IPS-18a (cell line): ENCODE results near the gene MRPL19.
A peak's percentile ranks its signal among the peaks of the same experiment; 100 is the strongest.
"Not testable (repeated sequence)": the region's sequence is repeated elsewhere in the genome, so short reads cannot be mapped to it uniquely, and the experiment has no call there.

Source experiments
- H3K27ac ChIP-seq: one replicate; pipeline ENCODE4 v1.5.1; 2013; ENCODE audit warnings: low read length
- H3K27me3 ChIP-seq: one replicate; pipeline ENCODE4 v1.6.1; 2013; ENCODE audit warnings: mild to moderate bottlenecking, low read length; ENCODE audit not compliant: control insufficient read depth, insufficient read depth
- H3K36me3 ChIP-seq: one replicate; pipeline ENCODE4 v1.6.1; 2013; ENCODE audit warnings: low read depth, low read length; ENCODE audit not compliant: control insufficient read depth
- H3K4me1 ChIP-seq: one replicate; pipeline ENCODE4 v1.6.1; 2013; ENCODE audit warnings: low read depth, low read length; ENCODE audit not compliant: control insufficient read depth
- H3K4me3 ChIP-seq: one replicate; pipeline ENCODE4 v1.5.1; 2013; ENCODE audit warnings: low read length
- H3K9ac ChIP-seq: one replicate; pipeline ENCODE4 v1.6.1; 2013; ENCODE audit warnings: mild to moderate bottlenecking, low read length, moderate library complexity
- H3K9me3 ChIP-seq: one replicate; pipeline ENCODE4 v1.6.1; 2013; ENCODE audit warnings: low read depth, low read length; ENCODE audit not compliant: control insufficient read depth

MRPL19 gene

GRCh38 chr2:75679556-75679955 is 33.0 kb downstream of the MRPL19 start:
- Histone ChIP-seq H3K4me1 (no peaks in the 10 kb centered on the region), H3K27ac (no peak overlapping the region), H3K9me3 (no peaks in the 10 kb centered on the region), H3K4me3 (no peak overlapping the region), H3K27me3 (no peaks in the 10 kb centered on the region), H3K36me3 (peaks cover 5% of the 10 kb centered on the region), H3K9ac (no peak overlapping the region)

- H3K4me3 ChIP-seq: no peak overlapping the region
- no peak overlapping the region for H3K27ac ChIP-seq
- no peaks in the 10 kb centered on the region for H3K27me3 ChIP-seq
- no peaks in the 10 kb centered on the region for H3K4me1 ChIP-seq
- H3K9ac ChIP-seq: no peak overlapping the region
- H3K36me3 ChIP-seq: peaks cover 7% of the 10 kb centered on the region
- H3K9me3 ChIP-seq: no peaks in the 10 kb centered on the region
Measured at GRCh38 chr2:75680402-75680801, 33.8 kb downstream of the MRPL19 start.

- peaks cover 18% of the 10 kb centered on the region for H3K36me3 ChIP-seq
- H3K4me1 ChIP-seq: not testable (repeated sequence)
Measured at GRCh38 chr2:75683430-75683829, 36.8 kb downstream of the MRPL19 start.

GRCh38 chr2:75688196-75688595 is 41.6 kb downstream of the MRPL19 start:
- Histone ChIP-seq H3K4me3 (no peak overlapping the region), H3K36me3 (peaks cover 38% of the 10 kb centered on the region), H3K27me3 (no peaks in the 10 kb centered on the region), H3K27ac (no peak overlapping the region), H3K4me1 (no peaks in the 10 kb centered on the region), H3K9me3 (no peaks in the 10 kb centered on the region), H3K9ac (no peak overlapping the region)

More at GRCh38 chr2:75683430-75683829, 36.8 kb downstream of the MRPL19 start:
- H3K27me3 ChIP-seq, H3K4me3 ChIP-seq, H3K27ac ChIP-seq, H3K9me3 ChIP-seq, H3K9ac ChIP-seq: not testable (repeated sequence)

GRCh38 chr2:75698918-75699317 is 52.3 kb downstream of the MRPL19 start:
- no peak overlapping the region for H3K9ac ChIP-seq
- H3K27me3 ChIP-seq: no peaks in the 10 kb centered on the region
- no peaks in the 10 kb centered on the region for H3K4me1 ChIP-seq
- peaks cover 60% of the 10 kb centered on the region for H3K36me3 ChIP-seq
- no peaks in the 10 kb centered on the region for H3K9me3 ChIP-seq
- no peak overlapping the region for H3K27ac ChIP-seq
- H3K4me3 ChIP-seq: no peak overlapping the region

GRCh38 chr2:75702593-75702992 is 56.0 kb downstream of the MRPL19 start:
- Histone ChIP-seq H3K9me3 (no peaks in the 10 kb centered on the region), H3K4me1 (no peaks in the 10 kb centered on the region), H3K27me3 (no peaks in the 10 kb centered on the region), H3K4me3 (no peak overlapping the region), H3K36me3 (peaks cover 67% of the 10 kb centered on the region), H3K9ac (no peak overlapping the region), H3K27ac (no peak overlapping the region)

GRCh38 chr2:75703589-75704287 is 57.2 kb downstream of the MRPL19 start:
- Histone ChIP-seq H3K36me3 (peaks cover 60% of the 10 kb centered on the region), H3K27ac (no peak overlapping the region), H3K9ac (no peak overlapping the region), H3K27me3 (no peaks in the 10 kb centered on the region), H3K9me3 (no peaks in the 10 kb centered on the region), H3K4me3 (no peak overlapping the region), H3K4me1 (no peaks in the 10 kb centered on the region)

GRCh38 chr2:75705921-75706320 is 59.3 kb downstream of the MRPL19 start:
- H3K27ac ChIP-seq: no peak overlapping the region
- H3K27me3 ChIP-seq: no peaks in the 10 kb centered on the region
- no peak overlapping the region for H3K4me3 ChIP-seq
- peaks cover 4% of the 10 kb centered on the region for H3K4me1 ChIP-seq
- no peaks in the 10 kb centered on the region for H3K9me3 ChIP-seq
- H3K9ac ChIP-seq: no peak overlapping the region
- H3K36me3 ChIP-seq: peaks cover 42% of the 10 kb centered on the region

- Histone ChIP-seq H3K36me3 (peaks cover 28% of the 10 kb centered on the region), H3K27me3 (no peaks in the 10 kb centered on the region), H3K4me1 (peaks cover 8% of the 10 kb centered on the region), H3K9me3 (no peaks in the 10 kb centered on the region), H3K4me3 (no peak overlapping the region), H3K27ac (no peak overlapping the region), H3K9ac (no peak overlapping the region)
Measured at GRCh38 chr2:75707901-75708300, 61.3 kb downstream of the MRPL19 start.

GRCh38 chr2:75709297-75709696 is 62.7 kb downstream of the MRPL19 start:
- Histone ChIP-seq H3K4me3 (peak overlapping the region; percentile 81), H3K36me3 (peaks cover 14% of the 10 kb centered on the region), H3K4me1 (peaks cover 8% of the 10 kb centered on the region), H3K27me3 (no peaks in the 10 kb centered on the region), H3K9ac (no peak overlapping the region), H3K9me3 (no peaks in the 10 kb centered on the region), H3K27ac (no peak overlapping the region)

GRCh38 chr2:75710220-75710576 is 63.6 kb downstream of the MRPL19 start:
- no peaks in the 10 kb centered on the region for H3K27me3 ChIP-seq
- H3K9me3 ChIP-seq: no peaks in the 10 kb centered on the region
- peaks cover 6% of the 10 kb centered on the region for H3K36me3 ChIP-seq
- peak overlapping the region; percentile 86 for H3K9ac ChIP-seq
- H3K27ac ChIP-seq: peak overlapping the region; percentile 3
- H3K4me1 ChIP-seq: peaks cover 8% of the 10 kb centered on the region
- H3K4me3 ChIP-seq: peak overlapping the region; percentile 81

- Histone ChIP-seq H3K4me3 (peak within 1 kb of the TSS; percentile 81), H3K9ac (peak within 1 kb of the TSS; percentile 86), H3K9me3 (no peaks in the 10 kb centered on the region), H3K27me3 (no peaks in the 10 kb centered on the region), H3K36me3 (peaks cover 5% of the 10 kb centered on the region), H3K27ac (peak within 1 kb of the TSS; percentile 3), H3K4me1 (peaks cover 8% of the 10 kb centered on the region)
Measured at GRCh38 chr2:75710577-75711253, 64.1 kb downstream of the MRPL19 start, which contains the start of gene GCFC2. Gene GCFC2, minus strand, starts transcription at chr2:75710915. Its CDS starts 60 bp downstream, at chr2:75710855.
